ENCODE measurements around the gene KIAA1958. TPM values are rescaled to one million over a fixed set of nuclear protein-coding genes. Genes with fewer than 3 reads are reported as not detected.

The KIAA1958 gene
- total and polyA plus RNA-seq, 2 of the 4 experiments (the other 2 are of a cell fraction), result 0.65 to 1.8 TPM

GRCh38 chr9:112546149-112547012 is 59.8 kb downstream of the KIAA1958 start (continued):
- TF ChIP-seq FOS (IDR thresholded peaks at IDR 0.05; ENCODE audit: low read depth, low read length), result no peak

GRCh38 chr9:112548051-112548440 is 61.4 kb downstream of the KIAA1958 start:
- no peak overlapping the region for H3K4ac ChIP-seq (ENCODE audit: low read depth, low read length)
- H2BK120ac ChIP-seq (ENCODE audit: low read depth, low read length), result no peak overlapping the region
- H3K79me1 ChIP-seq (ENCODE audit: low read depth in 1 of 2, low read length in 2 of 2), result 0 out of 4 replicates have a peak, but pooled peaks cover 3 to 4% of the 10 kb centered on the region in 2 experiments
- H3K9ac ChIP-seq (ENCODE audit: low read depth, low read length), result no peak overlapping the region
- no peak overlapping the region for H3K27ac ChIP-seq (ENCODE audit: insufficient read depth, low read length)
- ChIA-PET POLR2A (ENCODE audit: unreplicated experiment) (interaction anchor here (0.6 kb wide), 1 partner anchor 8 kb away, joined by 5 read pairs; no protein-coding TSS in a partner anchor), CTCF (no interaction called here)
- H2BK15ac ChIP-seq (ENCODE audit: low read depth, low read length), result no peak overlapping the region
- no peak overlapping the region for H3K4me3 ChIP-seq (ENCODE audit: insufficient read depth, low read depth, low read length)
- H4K20me1 ChIP-seq (ENCODE audit: insufficient read depth, low read length), result no peaks in the 10 kb centered on the region
- H2BK20ac ChIP-seq (ENCODE audit: low read depth, low read length), result no peak overlapping the region
- no peak for TF ChIP-seq FOS (IDR thresholded peaks at IDR 0.05; ENCODE audit: low read depth, low read length)
- TF ChIP-seq RFX5 (IDR thresholded peaks at IDR 0.05; ENCODE audit: low read depth, low read length), result no peak
- no peak for TF ChIP-seq CEBPB (IDR thresholded peaks at IDR 0.05; ENCODE audit: low read depth, low read length)
- TF ChIP-seq CTCF (conservative IDR thresholded peaks at IDR 0.05; ENCODE audit: low read depth, low read length), result no peak
- no peak for TF ChIP-seq MAFK (IDR thresholded peaks at IDR 0.05; ENCODE audit: low read depth, low read length)
- TF ChIP-seq MAZ (IDR thresholded peaks at IDR 0.05; ENCODE audit: borderline replicate concordance, low read depth, low read length), result no peak
- no peak for TF ChIP-seq RCOR1 (IDR thresholded peaks at IDR 0.05; ENCODE audit: insufficient replicate concordance, low read length)
- TF ChIP-seq POLR2A (IDR thresholded peaks at IDR 0.05; ENCODE audit: low read depth, low read length), result no peak
- TF ChIP-seq CHD1 (IDR thresholded peaks at IDR 0.05; ENCODE audit: low read depth, low read length), result no peak
- TF ChIP-seq BHLHE40 (IDR thresholded peaks at IDR 0.05; ENCODE audit: low read depth, low read length), result no peak
- TF ChIP-seq ELK1 (IDR thresholded peaks at IDR 0.05; ENCODE audit: borderline replicate concordance, low read depth, low read length), result no peak
- no peak overlapping the region for H2AK5ac ChIP-seq (ENCODE audit: low read depth, low read length)
- no peak overlapping the region for H2BK5ac ChIP-seq (ENCODE audit: low read depth, low read length, poor library complexity, severe bottlenecking)
- H2AK9ac ChIP-seq (replicated peaks; ENCODE audit: low read depth, low read length, poor library complexity), result no peak overlapping the region
- H3K9me1 ChIP-seq (ENCODE audit: insufficient read depth, low read length), result no peaks in the 10 kb centered on the region; the same call in 1 of the 2 replicates
- H3K27me3 ChIP-seq (ENCODE audit: control insufficient read depth, insufficient read depth, low read length), result peaks cover 4% of the 10 kb centered on the region; the same call in 1 of the 2 replicates
- ATAC-seq (ENCODE audit: low read depth) (no peak), DNase-seq (no peak)
- H4K8ac ChIP-seq (ENCODE audit: low read depth in 2 of 2, low read length in 2 of 2), result no peak overlapping the region
- no peak overlapping the region for H3K23ac ChIP-seq (ENCODE audit: low read depth, low read length)
- H3K56ac ChIP-seq (ENCODE audit: extremely low read depth, insufficient read depth, low read length), result no peak overlapping the region
- no CpG with 5 or more reads among the region's 4 CpGs for WGBS, 2 experiments (ENCODE audit: extremely low coverage in 2 of 2, insufficient read length in 1 of 2)
- no peak overlapping the region for H3K14ac ChIP-seq (replicated peaks; ENCODE audit: low read depth, low read length)
- no peaks in the 10 kb centered on the region for H3K9me3 ChIP-seq (ENCODE audit: control insufficient read depth, insufficient read depth, low read length)
- no TSS peak for BruUV-seq (replicated peaks)
- dilution Hi-C loops (cut with HindIII; ENCODE audit: low sequenced_read_pairs, unreplicated experiment), result no loop called here
- H3K18ac ChIP-seq (ENCODE audit: low read depth, low read length), result no peak overlapping the region
- in situ Hi-C loops (cut with MboI; ENCODE audit: low sequenced_read_pairs), result no loop called here
- H3K4me2 ChIP-seq (ENCODE audit: low read depth, low read length), result no peak overlapping the region; the same call in 1 of the 2 replicates
- intact Hi-C loops (cut with micrococcal nuclease), result no loop called here
- no peak overlapping the region for H2AFZ ChIP-seq (replicated peaks; ENCODE audit: low read length, poor library complexity)
- H3K4me1 ChIP-seq (ENCODE audit: control insufficient read depth, insufficient read depth, low read length), result peaks cover 5% of the 10 kb centered on the region; the same call in 1 of the 2 replicates
- no peaks in the 10 kb centered on the region for H3K36me3 ChIP-seq (ENCODE audit: control insufficient read depth, insufficient read depth, low read length)
- no peak overlapping the region for H4K91ac ChIP-seq (ENCODE audit: insufficient read depth, low read depth, low read length)
- no peak overlapping the region for H4K5ac ChIP-seq (ENCODE audit: low read depth, low read length)
